PFSK-1 (cell line): ENCODE results near the gene SDK1.

Experiments used
- FOXP2 ChIP-seq: optimal IDR thresholded peaks from 2 replicates; pipeline ENCODE3; 2011; ENCODE audit warnings: borderline replicate concordance, control low read depth, inconsistent platforms; ENCODE audit not compliant: insufficient read depth; ENCODE audit errors: extremely low read length, extremely low read depth
- POLR2AphosphoS5 ChIP-seq: IDR thresholded peaks from 2 replicates; pipeline ENCODE4 v1.6.1; 2012; ENCODE audit warnings: low read depth, mild to moderate bottlenecking, control low read depth, low read length, moderate library complexity
- REST ChIP-seq, 2 experiments: IDR thresholded peaks; 2 replicates each; pipeline versions ENCODE4 v1.6.1 to v1.8.0; 2011 to 2012; ENCODE audit warnings: low read depth in 2 of 2, low read length in 2 of 2, control low read depth in 1 of 2, inconsistent platforms in 1 of 2, mild to moderate bottlenecking in 1 of 2, moderate library complexity in 1 of 2; ENCODE audit not compliant: insufficient read depth in 1 of 2
- SIN3A ChIP-seq: IDR thresholded peaks from 2 replicates; pipeline ENCODE4 v1.6.1; 2012; ENCODE audit warnings: mild to moderate bottlenecking, low read length, moderate library complexity, borderline replicate concordance; ENCODE audit not compliant: insufficient read depth
- TAF1 ChIP-seq: IDR thresholded peaks from 2 replicates; pipeline ENCODE4 v1.6.1; 2012; ENCODE audit warnings: low read length, control low read depth, borderline replicate concordance; ENCODE audit not compliant: insufficient read depth

SDK1 gene

GRCh38 chr7:3942816-3943745 is 642.0 kb downstream of the SDK1 start:
- no peak for TF ChIP-seq TAF1
- TF ChIP-seq REST (IDR thresholded peaks at IDR 0.05; ENCODE audit: insufficient read depth in 1 of 2, low read depth in 2 of 2, low read length in 2 of 2): no peak
- no peak for TF ChIP-seq POLR2AphosphoS5
- TF ChIP-seq SIN3A: no peak
- no peak for TF ChIP-seq FOXP2

- no peak for TF ChIP-seq FOXP2
Measured at GRCh38 chr7:3943779-3944520, 642.9 kb downstream of the SDK1 start.

- TF ChIP-seq SIN3A (no peak), TAF1 (no peak), FOXP2 (no peak), POLR2AphosphoS5 (no peak), REST (IDR thresholded peaks at IDR 0.05; ENCODE audit: insufficient read depth in 1 of 2, low read depth in 2 of 2, low read length in 2 of 2) (no peak)
Measured at GRCh38 chr7:3949242-3949640, 648.2 kb downstream of the SDK1 start.

- TF ChIP-seq POLR2AphosphoS5 (no peak), SIN3A (no peak), TAF1 (no peak)
Measured at GRCh38 chr7:3950249-3950648, 649.2 kb downstream of the SDK1 start.

GRCh38 chr7:3951316-3952055 is 650.4 kb downstream of the SDK1 start:
- TF ChIP-seq TAF1 (no peak), POLR2AphosphoS5 (no peak), FOXP2 (no peak), SIN3A (no peak), REST (IDR thresholded peaks at IDR 0.05; ENCODE audit: insufficient read depth in 1 of 2, low read depth in 2 of 2, low read length in 2 of 2) (no peak)

GRCh38 chr7:3953133-3953532 is 652.1 kb downstream of the SDK1 start:
- TF ChIP-seq REST (IDR thresholded peaks at IDR 0.05; ENCODE audit: insufficient read depth in 1 of 2, low read depth in 2 of 2, low read length in 2 of 2): no peak
- TF ChIP-seq POLR2AphosphoS5: no peak
- TF ChIP-seq FOXP2: no peak
- no peak for TF ChIP-seq TAF1
- no peak for TF ChIP-seq SIN3A
